SK-N-SH (cell line): ENCODE measurements around the gene CERS1. TPM values are rescaled to one million over a fixed set of nuclear protein-coding genes. Genes with fewer than 3 reads are reported as not detected.

ENCODE experiments used
- CTCF ChIA-PET: fragments of 300-600, 350-600 bp; formaldehyde crosslinking; extraction: SDS; loops from one replicate; lab custom pipeline; 2021; lab: Yijun Ruan, JAX
- POLR2A ChIA-PET: fragments of 350-600 bp; sonication (Branson Sonifier 250); formaldehyde crosslinking; extraction: SDS; loops from one replicate; lab custom pipeline; 2020; ENCODE audit warnings: antibody characterized with exemption, inconsistent platforms; lab: Yijun Ruan, JAX
- DNase-seq: peaks from one replicate; pipeline ENCODE4 v3.0.0; 2012
- H2AFZ ChIP-seq: fragments of 200-600 bp; sonication (generic); 2 replicates; pipeline ENCODE4 v1.8.1; 2016; ENCODE audit warnings: antibody characterized with exemption, mild to moderate bottlenecking, low read depth
- H3F3A ChIP-seq: fragments of 200-600 bp; sonication (generic); replicated peaks from 2 replicates; pipeline ENCODE3; 2016; ENCODE audit warnings: antibody characterized with exemption, mild to moderate bottlenecking; ENCODE audit not compliant: insufficient read depth
- H3K27ac ChIP-seq, 2 experiments: fragments of 200-500 bp in 1 of 2; fragments of 200-600 bp in 1 of 2; sonication (Bioruptor generic) in 1 of 2; sonication (generic), shearing (Covaris generic) in 1 of 2; 2 replicates each; pipeline versions ENCODE4 v1.5.1 to v1.6.1; 2014 to 2016; ENCODE audit warnings: low read depth in 2 of 2, inconsistent platforms in 1 of 2, low read length in 1 of 2, mild to moderate bottlenecking in 1 of 2, mixed read lengths in 1 of 2
- H3K27me3 ChIP-seq: fragments of 200-600 bp; sonication (generic), shearing (Covaris generic); 2 replicates; pipeline ENCODE4 v1.6.1; 2016; ENCODE audit warnings: mixed run types; ENCODE audit not compliant: insufficient read depth
- H3K36me3 ChIP-seq, 2 experiments: fragments of 200-500 bp in 1 of 2; fragments of 200-600 bp in 1 of 2; sonication (Bioruptor generic) in 1 of 2; sonication (generic) in 1 of 2; replicated peaks in 1 of 2; 2 replicates each; pipeline versions ENCODE3 to v1.5.1; 2014 to 2016; ENCODE audit warnings: low read length in 1 of 2, mild to moderate bottlenecking in 1 of 2; ENCODE audit not compliant: insufficient read depth in 2 of 2, control insufficient read depth in 1 of 2
- H3K4me1 ChIP-seq, 2 experiments: fragments of 200-500 bp in 1 of 2; fragments of 200-600 bp in 1 of 2; sonication (Bioruptor generic) in 1 of 2; sonication (generic), shearing (Covaris generic) in 1 of 2; 2 replicates each; pipeline versions ENCODE4 v1.5.1 to v1.6.1; 2014 to 2016; ENCODE audit warnings: low read depth in 1 of 2, low read length in 1 of 2, mixed run types in 1 of 2; ENCODE audit not compliant: insufficient read depth in 2 of 2, control insufficient read depth in 1 of 2
- H3K4me2 ChIP-seq: fragments of 200-600 bp; sonication (generic), shearing (Covaris generic); 2 replicates; pipeline ENCODE4 v1.6.1; 2017; ENCODE audit warnings: mixed run types
- H3K4me3 ChIP-seq, 2 experiments: fragments of 200-500 bp in 1 of 2; fragments of 200-600 bp in 1 of 2; sonication (Bioruptor generic) in 1 of 2; sonication (generic), shearing (Covaris generic) in 1 of 2; 2 replicates each; pipeline versions ENCODE4 v1.5.1 to v1.8.1; 2014 to 2016; ENCODE audit warnings: low read depth in 2 of 2, inconsistent platforms in 1 of 2, low read length in 1 of 2, mild to moderate bottlenecking in 1 of 2, mixed read lengths in 1 of 2, moderate library complexity in 1 of 2
- H3K79me2 ChIP-seq: fragments of 200-600 bp; sonication (generic); 2 replicates; pipeline ENCODE4 v1.8.1; 2017; ENCODE audit warnings: mild to moderate bottlenecking; ENCODE audit not compliant: insufficient read depth
- H3K9ac ChIP-seq: fragments of 200-600 bp; sonication (generic); 2 replicates; pipeline ENCODE4 v1.6.1; 2017; ENCODE audit warnings: mixed run types
- H3K9me2 ChIP-seq: fragments of 200-600 bp; sonication (generic); 2 replicates; pipeline ENCODE4 v1.6.1; 2017; ENCODE audit warnings: mixed run types
- H3K9me3 ChIP-seq: fragments of 200-600 bp; sonication (generic); 2 replicates; pipeline ENCODE4 v1.6.1; 2017; ENCODE audit warnings: mixed run types, mild to moderate bottlenecking, moderate library complexity
- H4K20me1 ChIP-seq: fragments of 200-600 bp; sonication (generic); 2 replicates; pipeline ENCODE4 v1.6.1; 2017; ENCODE audit warnings: mild to moderate bottlenecking, mixed run types; ENCODE audit not compliant: insufficient read depth
- FOXM1 ChIP-seq: IDR thresholded peaks from 2 replicates; pipeline ENCODE4 v1.4.0; 2012; ENCODE audit warnings: low read depth, mild to moderate bottlenecking
- GATA2 ChIP-seq: sonication (generic); formaldehyde crosslinking; IDR thresholded peaks from 2 replicates; pipeline ENCODE4 v1.5.0; 2020; ENCODE audit warnings: mild to moderate bottlenecking, missing genetic modification reagents
- MXI1 ChIP-seq: IDR thresholded peaks from 2 replicates; pipeline ENCODE4 v1.6.1; 2012; ENCODE audit warnings: mild to moderate bottlenecking, low read depth, low read length, improper control_type of control experiment
- RAD21 ChIP-seq: IDR thresholded peaks from 2 replicates; pipeline ENCODE4 v1.6.1; 2012; ENCODE audit warnings: mild to moderate bottlenecking, low read length
- RCOR1 ChIP-seq: fragments of 150-350 bp; IDR thresholded peaks from 2 replicates; pipeline ENCODE4 v1.6.1; 2017; ENCODE audit warnings: antibody characterized with exemption, low read length
- REST ChIP-seq: IDR thresholded peaks from 2 replicates; pipeline ENCODE4 v1.6.1; 2012; ENCODE audit warnings: mild to moderate bottlenecking, low read depth, low read length, moderate library complexity
- USF1 ChIP-seq: IDR thresholded peaks from 2 replicates; pipeline ENCODE4 v1.4.0; 2012; ENCODE audit warnings: low read depth, borderline replicate concordance
- WGBS: methylation state at CpG from one replicate; pipeline ENCODE4 v1.1.6; 2017; ENCODE audit warnings: low lambda C conversion rate; 5-methylcytosine and 5-hydroxymethylcytosine counted together
- polyA plus RNA-seq, 3 experiments: library from polyadenylated mRNA; depleted of rRNA; stranded (reverse); fragments of >200 nt; gene quantifications; 2 replicates each; pipeline ENCODE4 v1.2.3, GENCODE V29; 2012
- TF ChIP-seq, protein P1 (sequence below): fragments of 200-600 bp; sonication (generic); IDR thresholded peaks from 2 replicates; pipeline ENCODE4 v1.6.1; 2017; ENCODE audit warnings: antibody characterized with exemption, mild to moderate bottlenecking, moderate library complexity

CERS1 gene
- polyA plus RNA-seq, 1 of the 3 experiments (the other 2 are of a cell fraction) = 7.3 TPM

DNA sequence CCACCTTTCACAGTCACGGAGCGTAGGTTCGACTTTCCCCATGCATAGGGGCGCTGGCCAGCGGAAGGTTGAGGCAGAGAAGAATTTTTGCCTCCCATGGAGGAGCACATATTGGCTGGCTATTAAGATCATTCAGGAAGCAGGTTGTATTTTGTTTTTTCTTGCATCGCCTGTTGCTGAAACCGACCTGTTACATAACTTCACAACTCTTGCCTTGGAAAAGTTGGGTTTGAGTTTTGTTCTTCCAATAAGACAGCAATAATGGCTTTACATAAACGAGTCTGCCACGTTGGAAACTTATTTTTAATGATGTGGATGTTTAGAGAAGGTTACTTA lies 62.8 kb downstream of the CERS1 start:
- WGBS = 17% methylated on average over 8 of the region's 9 CpGs
- Histone ChIP-seq H3K79me2 (peaks cover 62% of the 10 kb centered on the region), H3K9me2 (no peaks in the 10 kb centered on the region), H3K4me1 (peaks cover 7 to 18% of the 10 kb centered on the region in 2 experiments; a peak in 3 of 4 replicates)
- CTCF ChIA-PET = interaction anchor here (1.1 to 8.6 kb wide), 6 partner anchors 8 to 60 kb away, joined by 3 to 124 read pairs (median 9); no protein-coding TSS in a partner anchor
- DNase-seq = no peak
- TF ChIP-seq REST = 0 out of 2 replicates have a peak, but pooled peaks have one; percentile 47
- TF ChIP-seq USF1 = no peak
- TF ChIP-seq, all 33 proteins: peak for 1
- H3F3A ChIP-seq = no peaks in the 10 kb centered on the region
- H3K9ac ChIP-seq = peak overlapping the region; percentile 93
- POLR2A ChIA-PET = interaction anchor here (1.9 kb wide), 1 partner anchor 14 kb away, joined by 9 read pairs; no protein-coding TSS in a partner anchor
- H4K20me1 ChIP-seq = peaks cover 58% of the 10 kb centered on the region
- H3K27me3 ChIP-seq = no peaks in the 10 kb centered on the region
- H3K4me3 ChIP-seq = peak overlapping the region; percentile 83 to 89
- H3K36me3 ChIP-seq = peaks cover 5 to 11% of the 10 kb centered on the region in 2 experiments
- H2AFZ ChIP-seq = no peak overlapping the region
- H3K4me2 ChIP-seq = peak overlapping the region; percentile 100
- H3K9me3 ChIP-seq = no peaks in the 10 kb centered on the region
- H3K27ac ChIP-seq = peak overlapping the region in 1 of 2 experiments; percentile 30; a peak in 1 of 4 replicates

DNA sequence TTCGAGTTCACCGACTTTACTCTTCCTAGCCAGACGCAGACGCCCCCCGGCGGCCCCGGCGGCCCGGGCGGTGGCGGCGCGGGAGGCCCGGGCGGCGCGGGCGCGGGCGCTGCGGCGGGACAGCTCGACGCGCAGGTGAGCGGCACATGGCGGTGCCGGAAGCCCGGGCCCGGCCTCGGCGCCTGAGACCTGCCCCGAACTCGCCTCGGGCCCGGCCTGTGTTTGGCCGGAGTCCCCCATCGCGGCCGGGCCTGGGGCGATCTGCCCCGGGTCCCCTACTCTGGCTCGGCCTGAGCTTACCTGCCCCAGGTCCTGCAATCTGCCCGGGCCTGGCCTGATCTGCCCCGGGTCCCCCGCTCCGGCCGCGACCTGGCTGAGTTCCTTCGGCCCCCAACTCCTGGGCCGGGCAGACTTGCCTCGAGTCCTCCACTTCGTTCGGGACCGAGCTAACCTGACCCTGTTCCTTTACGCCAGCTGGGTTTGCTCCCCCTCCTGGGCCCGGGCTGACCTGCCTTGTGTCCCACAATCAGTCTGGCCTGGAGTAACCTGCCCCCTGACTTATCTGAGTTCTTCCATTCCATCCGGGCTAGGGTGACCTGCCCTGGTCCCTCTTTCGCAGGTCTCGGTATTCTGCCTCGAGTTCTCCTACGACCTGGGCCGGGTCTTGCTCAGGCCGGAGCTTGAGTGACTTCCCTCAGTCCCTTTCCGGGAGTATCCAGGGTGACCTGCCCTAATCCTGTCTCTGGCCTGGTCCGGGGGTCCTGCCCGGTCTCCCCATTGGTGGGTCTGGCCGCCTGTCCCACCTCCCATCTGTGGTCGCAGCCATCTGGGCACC lies 63.4 kb downstream of the CERS1 start:
- WGBS = 2% methylated on average over 21 of the region's 69 CpGs
- Histone ChIP-seq H3F3A (no peaks in the 10 kb centered on the region), H3K27ac (peak overlapping the region; percentile 54 to 80; a peak in 3 of 4 replicates), H3K9me2 (no peaks in the 10 kb centered on the region), H3K4me3 (peak overlapping the region; percentile 83 to 89), H3K4me2 (peak overlapping the region; percentile 100), H3K9ac (peak overlapping the region; percentile 93), H3K27me3 (no peaks in the 10 kb centered on the region), H4K20me1 (peaks cover 52% of the 10 kb centered on the region), H2AFZ (no peak overlapping the region), H3K4me1 (peaks cover 7 to 18% of the 10 kb centered on the region in 2 experiments; a peak in 3 of 4 replicates), H3K9me3 (peaks cover 1% of the 10 kb centered on the region; the same call in 1 of the 2 replicates), H3K36me3 (peaks cover 5 to 9% of the 10 kb centered on the region in 2 experiments), H3K79me2 (peaks cover 56% of the 10 kb centered on the region)
- no peak for TF ChIP-seq FOXM1
- no peak for TF ChIP-seq USF1
- TF ChIP-seq RAD21 = no peak
- no peak for TF ChIP-seq GATA2 (CRISPR knock-in tag)
- TF ChIP-seq RCOR1 = no peak
- TF ChIP-seq, protein P1, sequence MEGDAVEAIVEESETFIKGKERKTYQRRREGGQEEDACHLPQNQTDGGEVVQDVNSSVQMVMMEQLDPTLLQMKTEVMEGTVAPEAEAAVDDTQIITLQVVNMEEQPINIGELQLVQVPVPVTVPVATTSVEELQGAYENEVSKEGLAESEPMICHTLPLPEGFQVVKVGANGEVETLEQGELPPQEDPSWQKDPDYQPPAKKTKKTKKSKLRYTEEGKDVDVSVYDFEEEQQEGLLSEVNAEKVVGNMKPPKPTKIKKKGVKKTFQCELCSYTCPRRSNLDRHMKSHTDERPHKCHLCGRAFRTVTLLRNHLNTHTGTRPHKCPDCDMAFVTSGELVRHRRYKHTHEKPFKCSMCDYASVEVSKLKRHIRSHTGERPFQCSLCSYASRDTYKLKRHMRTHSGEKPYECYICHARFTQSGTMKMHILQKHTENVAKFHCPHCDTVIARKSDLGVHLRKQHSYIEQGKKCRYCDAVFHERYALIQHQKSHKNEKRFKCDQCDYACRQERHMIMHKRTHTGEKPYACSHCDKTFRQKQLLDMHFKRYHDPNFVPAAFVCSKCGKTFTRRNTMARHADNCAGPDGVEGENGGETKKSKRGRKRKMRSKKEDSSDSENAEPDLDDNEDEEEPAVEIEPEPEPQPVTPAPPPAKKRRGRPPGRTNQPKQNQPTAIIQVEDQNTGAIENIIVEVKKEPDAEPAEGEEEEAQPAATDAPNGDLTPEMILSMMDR = peak; percentile 32
- no peak; the same call in 1 of the 2 replicates for TF ChIP-seq MXI1
- peak; percentile 71 for DNase-seq
- POLR2A ChIA-PET = interaction anchor here (1.3 to 2.0 kb wide), 4 partner anchors 8 to 16 kb away, joined by 4 to 9 read pairs (median 6); no protein-coding TSS in a partner anchor
- CTCF ChIA-PET = interaction anchor here (0.7 to 8.6 kb wide), 10 partner anchors 9 to 238 kb away, joined by 3 to 124 read pairs (median 5); no protein-coding TSS in a partner anchor
